Measurements from ENCODE around the gene HTR6.

DNA sequence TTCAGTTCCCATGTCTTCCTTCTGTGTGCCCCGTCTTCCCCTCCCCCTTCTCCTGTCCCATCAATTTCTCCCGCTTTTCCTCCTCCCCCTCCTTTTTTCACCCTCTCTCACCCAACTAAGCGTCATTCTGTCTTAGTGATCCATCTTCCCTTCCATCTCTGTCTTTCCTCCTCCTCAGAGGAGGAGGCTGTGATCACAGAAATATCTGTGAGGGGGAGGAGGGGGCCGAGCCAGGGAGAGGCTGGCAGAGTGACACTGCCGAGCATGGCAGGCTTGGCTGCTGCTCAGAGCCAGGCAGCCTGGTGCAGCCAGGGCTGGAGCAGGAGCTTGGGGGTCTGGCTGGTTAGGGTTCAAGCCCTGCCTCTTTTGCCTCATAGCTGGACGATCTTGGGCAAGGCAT is 7.6 kb downstream of the HTR6 start:
- no peak for TF ChIP-seq POLR2AphosphoS5 (IDR thresholded peaks at IDR 0.05; ENCODE audit: borderline replicate concordance, low read depth, low read length)
- no peak for TF ChIP-seq EZH2 (IDR thresholded peaks at IDR 0.05)

All from SK-N-MC (cell line).